ENCODE results near the gene NOC3L.

Gene NOC3L

GRCh38 chr10:94293354-94293753 is 69.4 kb downstream of the NOC3L start:
- in situ Hi-C loops (cut with MboI; ENCODE audit: low pct_unique_long_range_greater_than_20kb, low sequenced_read_pairs, unreplicated experiment): no loop called here
- TF ChIP-seq CTCF (IDR thresholded peaks at IDR 0.05; ENCODE audit: extremely low read depth, insufficient read depth, missing control alignments): no peak
- DNase-seq (ENCODE audit: low spot score): no peak

GRCh38 chr10:94292434-94293090 is 70.2 kb downstream of the NOC3L start:
- no peak for TF ChIP-seq CTCF (IDR thresholded peaks at IDR 0.05; ENCODE audit: extremely low read depth, insufficient read depth, missing control alignments)
- in situ Hi-C loops (cut with MboI; ENCODE audit: low pct_unique_long_range_greater_than_20kb, low sequenced_read_pairs, unreplicated experiment): no loop called here
- no peak for DNase-seq (ENCODE audit: low spot score)

- no peak for TF ChIP-seq CTCF (IDR thresholded peaks at IDR 0.05; ENCODE audit: extremely low read depth, insufficient read depth, missing control alignments)
- in situ Hi-C loops (cut with MboI; ENCODE audit: low pct_unique_long_range_greater_than_20kb, low sequenced_read_pairs, unreplicated experiment): no loop called here
- no peak for DNase-seq (ENCODE audit: low spot score)
Observed at GRCh38 chr10:94288361-94289101, 74.2 kb downstream of the NOC3L start.

GRCh38 chr10:94287336-94287735 is 75.4 kb downstream of the NOC3L start:
- in situ Hi-C loops (cut with MboI; ENCODE audit: low pct_unique_long_range_greater_than_20kb, low sequenced_read_pairs, unreplicated experiment): no loop called here
- TF ChIP-seq CTCF (IDR thresholded peaks at IDR 0.05; ENCODE audit: extremely low read depth, insufficient read depth, missing control alignments): no peak
- DNase-seq (ENCODE audit: low spot score): no peak

GRCh38 chr10:94286901-94287300 is 75.8 kb downstream of the NOC3L start:
- no peak for TF ChIP-seq CTCF (IDR thresholded peaks at IDR 0.05; ENCODE audit: extremely low read depth, insufficient read depth, missing control alignments)
- DNase-seq (ENCODE audit: low spot score): no peak
- in situ Hi-C loops (cut with MboI; ENCODE audit: low pct_unique_long_range_greater_than_20kb, low sequenced_read_pairs, unreplicated experiment): no loop called here

- no peak for TF ChIP-seq CTCF (IDR thresholded peaks at IDR 0.05; ENCODE audit: extremely low read depth, insufficient read depth, missing control alignments)
Observed at GRCh38 chr10:94285271-94285670, 77.5 kb downstream of the NOC3L start.

More at GRCh38 chr10:94285271-94285670, 77.5 kb downstream of the NOC3L start:
- no peak for DNase-seq (ENCODE audit: low spot score)
- in situ Hi-C loops (cut with MboI; ENCODE audit: low pct_unique_long_range_greater_than_20kb, low sequenced_read_pairs, unreplicated experiment): no loop called here
